Stimulated activated CD8-positive, alpha-beta memory T cell treated with anti-CD3 and anti-CD28 coated beads, Interleukin-15, amount 100 ng/mL, for 4 hours (primary cell): Measurements from ENCODE around the gene TBX15.
"Not testable (repeated sequence)": the region's sequence is repeated elsewhere in the genome, so short reads cannot be mapped to it uniquely, and the experiment has no call there.

Experiments
- DNase-seq, 2 donors: peaks; one replicate each; pipeline ENCODE4 v3.0.0-alpha.2; 2020; ENCODE audit warnings: low read depth in 2 of 2

Gene TBX15

DNA sequence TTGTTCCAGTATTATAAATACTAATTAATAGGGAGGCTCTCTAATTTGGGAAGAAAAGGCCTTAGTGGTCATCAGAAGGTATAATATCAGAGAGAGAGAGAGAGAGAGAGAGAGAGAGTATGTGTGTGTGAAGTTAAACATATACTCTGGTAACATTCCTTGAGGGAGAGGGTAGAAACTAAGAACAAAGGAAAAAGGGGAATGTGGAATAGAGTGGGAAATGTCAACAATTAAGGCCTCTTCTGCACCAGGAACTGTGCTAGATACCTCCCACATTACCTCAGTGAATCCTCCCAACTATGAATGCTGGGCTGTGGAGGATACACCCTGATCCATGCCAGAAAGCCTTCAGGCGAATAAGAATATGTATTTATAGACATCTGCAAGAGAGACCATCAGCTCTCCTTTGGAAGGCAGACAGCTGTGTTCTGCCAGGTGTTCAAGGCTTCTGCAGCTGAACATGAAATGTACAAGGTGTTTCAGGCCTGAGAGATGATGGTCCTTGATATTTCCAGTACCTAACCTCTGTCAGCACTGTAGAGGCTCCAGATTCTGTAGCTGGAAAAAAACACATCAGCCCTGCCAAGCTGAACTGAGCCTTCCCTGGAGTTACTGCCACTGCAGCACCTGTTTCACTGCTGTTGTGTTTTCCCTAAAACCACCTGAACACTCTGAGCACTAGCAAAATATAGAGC is 29.1 kb downstream of the TBX15 start:
- DNase-seq = no peak

DNA sequence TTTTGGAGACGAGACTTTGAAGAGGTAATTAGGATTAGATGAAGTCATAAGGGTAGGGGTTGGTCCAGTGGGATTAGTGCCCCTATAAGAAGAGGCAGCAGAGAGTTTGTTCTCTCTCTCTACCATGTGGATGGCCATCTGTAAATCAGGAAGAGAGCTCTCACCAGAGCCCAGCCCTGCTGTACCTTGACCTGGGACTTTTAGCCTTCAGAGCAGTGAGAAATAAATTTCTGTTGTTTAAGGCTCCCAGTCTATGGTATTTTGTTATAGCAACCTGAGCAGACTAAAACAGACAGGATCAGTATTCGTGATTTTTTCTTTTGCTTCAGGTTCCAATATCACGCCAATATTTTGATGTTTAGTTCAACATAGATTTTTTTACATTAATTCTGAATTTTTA is 30.0 kb downstream of the TBX15 start:
- no peak for DNase-seq

DNA sequence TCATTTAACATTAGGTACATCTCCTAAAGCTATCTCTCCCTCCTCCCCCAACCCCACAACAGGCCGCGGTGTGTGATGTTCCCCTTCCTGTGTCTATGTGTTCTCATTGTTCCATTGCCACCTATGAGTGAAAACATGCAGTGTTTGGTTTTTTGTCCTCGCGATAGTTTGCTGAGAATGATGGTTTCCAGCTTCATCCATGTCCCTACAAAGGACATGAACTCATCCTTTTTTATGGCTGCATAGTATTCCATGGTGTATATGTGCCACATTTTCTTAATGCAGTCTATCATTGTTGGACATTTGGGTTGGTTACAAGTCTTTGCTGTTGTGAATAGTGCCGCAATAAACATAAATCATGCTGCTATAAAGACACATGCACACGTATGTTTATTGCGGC is 30.6 kb downstream of the TBX15 start:
- DNase-seq = not testable (repeated sequence)

DNA sequence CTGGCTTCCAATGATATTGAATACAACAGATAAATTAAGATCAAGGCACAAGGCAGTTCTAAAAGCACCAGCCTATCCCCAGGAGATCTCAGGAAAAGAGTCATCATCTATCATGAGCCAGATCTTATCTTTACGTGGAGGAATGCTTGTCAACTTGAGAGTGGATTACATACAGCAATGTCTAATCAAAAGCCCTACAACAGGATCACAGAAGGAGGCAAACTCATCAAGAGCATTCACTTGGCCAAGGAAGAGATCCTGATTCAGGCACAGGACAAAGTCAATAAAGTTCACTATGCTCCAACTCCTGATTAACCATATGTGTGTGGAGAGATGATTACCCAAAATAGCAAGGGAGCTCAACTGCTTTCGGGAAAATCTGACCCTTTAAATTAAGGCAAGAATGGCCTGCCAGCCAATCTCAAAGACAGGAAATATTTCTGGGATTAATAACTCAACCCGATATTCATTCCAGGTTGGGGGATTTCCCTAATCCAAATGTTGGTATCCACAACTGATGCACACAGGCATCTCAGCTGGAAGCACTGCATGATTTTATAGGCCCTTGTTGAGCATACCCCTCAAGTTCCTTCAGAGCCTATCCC is 33.7 kb downstream of the TBX15 start:
- no peak for DNase-seq

DNA sequence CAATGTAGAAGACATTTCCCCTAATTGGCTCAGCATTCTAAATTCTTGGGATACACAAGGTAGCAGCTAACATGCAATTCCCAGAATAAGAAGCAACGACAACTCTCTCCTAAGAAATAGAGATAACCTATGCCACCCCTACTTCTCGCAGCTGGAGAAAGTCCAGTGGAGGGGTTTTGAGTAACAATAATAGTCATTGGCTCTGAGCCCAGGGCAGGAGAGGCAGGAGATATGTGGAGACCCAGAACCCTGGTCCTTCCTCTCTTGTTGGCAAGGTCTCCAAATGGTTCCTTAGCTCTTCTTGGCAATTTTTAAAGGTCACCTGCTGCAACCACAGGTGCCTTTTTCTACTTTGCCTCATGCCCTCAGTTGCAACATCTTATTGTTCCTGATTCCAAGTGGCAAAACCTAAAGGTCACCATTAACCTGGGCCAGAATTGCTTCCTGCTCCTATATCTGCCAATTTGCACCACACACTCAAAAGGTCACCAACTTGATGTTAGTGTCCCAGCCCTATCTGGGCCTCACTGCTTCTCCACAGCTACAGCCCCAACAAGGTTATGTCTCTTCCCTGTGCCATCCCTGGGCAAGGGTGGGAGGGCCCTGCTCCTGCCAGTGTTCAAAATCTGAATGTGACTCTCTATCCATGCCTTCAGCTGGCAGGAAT is 36.7 kb downstream of the TBX15 start:
- no peak for DNase-seq

DNA sequence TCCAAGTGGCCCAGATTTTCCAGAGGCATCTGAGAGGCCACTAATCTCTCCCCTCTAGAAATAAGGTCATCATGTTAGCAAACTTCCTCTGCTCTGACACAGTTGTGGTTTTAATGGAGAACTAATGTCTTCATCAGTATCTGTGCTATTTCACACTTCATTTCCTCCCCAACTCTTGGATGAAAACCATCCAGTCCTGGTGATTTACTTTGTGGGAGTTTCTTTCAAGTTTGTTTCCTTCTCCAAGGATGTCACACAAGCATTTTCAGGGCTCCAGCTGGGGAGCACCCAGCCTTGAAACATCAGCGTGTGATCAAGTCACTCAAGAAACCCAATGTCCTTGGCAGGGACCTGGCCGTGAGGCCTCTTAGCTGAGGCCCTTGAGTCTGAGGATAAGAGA is 38.8 kb downstream of the TBX15 start:
- no peak for DNase-seq

DNA sequence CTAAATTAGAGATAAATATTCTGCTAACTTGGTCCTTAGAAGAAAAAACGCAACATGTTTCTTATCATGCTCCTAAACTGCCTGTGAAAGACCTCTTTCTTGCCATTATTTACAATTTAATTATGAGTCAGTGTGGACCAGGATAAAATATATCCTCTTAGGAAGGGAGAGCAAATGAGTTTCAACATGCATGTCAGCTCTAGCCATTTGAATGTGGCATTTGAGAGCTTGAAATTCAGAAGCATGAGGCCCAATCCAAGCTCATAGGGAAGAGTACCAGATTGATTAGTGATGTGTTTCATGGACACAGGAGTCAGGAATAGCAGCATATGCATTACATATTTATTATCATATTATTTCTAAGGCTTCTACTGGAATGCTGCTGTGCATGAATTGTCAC is 39.3 kb downstream of the TBX15 start:
- no peak for DNase-seq

DNA sequence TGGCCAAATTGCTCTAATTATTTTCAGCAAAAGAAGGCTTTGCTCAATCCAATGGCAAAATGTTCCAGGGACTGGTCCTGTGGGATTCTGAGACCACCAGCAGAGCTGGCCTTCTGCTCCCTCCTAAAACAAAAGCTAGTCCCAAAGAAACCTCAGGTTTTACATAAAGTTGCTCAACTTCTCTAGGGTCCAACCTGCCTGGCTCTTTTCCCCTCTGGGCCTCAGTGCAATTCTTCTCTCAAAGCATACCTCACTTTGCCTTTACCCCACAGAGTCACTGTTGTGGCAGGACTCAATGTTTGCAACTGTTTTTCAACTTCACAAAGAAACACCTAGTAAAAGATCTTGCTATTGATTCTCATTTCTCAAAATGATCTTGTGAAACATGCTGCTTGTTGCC is 39.8 kb downstream of the TBX15 start:
- no peak for DNase-seq

DNA sequence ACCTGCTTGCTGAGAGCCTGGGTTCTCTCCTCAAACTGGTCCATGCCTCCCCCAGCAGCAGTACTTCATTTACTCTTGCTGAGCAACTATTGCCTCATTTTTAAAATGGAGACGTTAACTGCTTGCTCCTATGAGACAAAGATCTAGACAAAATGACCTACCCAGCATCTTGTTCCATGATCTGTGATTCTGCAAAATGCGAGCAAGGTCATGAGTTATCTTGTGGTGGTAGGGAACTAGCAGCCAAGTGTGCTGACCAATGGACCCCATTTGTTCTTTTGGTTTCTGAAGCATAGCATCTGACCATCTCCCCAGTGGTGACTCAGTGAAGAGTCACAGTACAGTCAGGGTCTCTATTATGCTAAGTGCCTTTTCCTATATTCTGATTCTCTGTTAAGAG is 40.4 kb downstream of the TBX15 start:
- DNase-seq = no peak

DNA sequence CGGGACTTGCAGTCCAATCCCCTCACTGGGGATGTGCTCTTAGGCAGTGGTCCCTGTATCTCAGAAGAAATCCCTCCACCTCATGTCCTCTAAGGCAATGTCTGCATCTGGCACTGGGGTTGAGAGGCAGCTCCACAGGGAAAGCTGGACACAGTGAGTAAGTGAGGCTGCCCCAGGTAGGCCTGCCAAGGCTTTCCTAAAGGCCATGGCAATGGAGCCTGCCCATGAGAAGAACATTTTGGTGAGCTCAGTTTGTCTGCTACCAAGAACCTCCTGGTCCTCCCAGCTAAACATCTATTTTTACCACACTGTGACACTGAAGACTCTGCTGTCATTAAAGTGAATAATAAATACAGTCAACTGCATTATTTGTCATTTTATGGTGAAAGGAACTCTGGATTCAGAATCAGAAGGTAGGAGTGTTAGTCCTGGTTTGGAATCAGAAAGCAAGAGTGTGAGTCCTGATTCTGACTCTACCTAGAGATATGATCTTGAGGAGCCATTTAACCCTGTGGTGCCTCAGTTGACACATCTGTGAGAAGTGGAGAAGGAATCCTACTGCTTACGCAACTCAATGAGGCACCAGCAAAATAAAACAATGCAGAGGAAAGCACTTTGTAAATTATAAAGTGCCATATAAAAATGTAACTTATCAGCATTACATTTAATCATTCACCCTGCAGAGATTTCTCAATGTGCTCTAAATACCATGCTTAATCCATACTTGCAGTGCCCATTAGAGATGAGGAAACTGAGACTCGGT is 41.0 kb downstream of the TBX15 start:
- DNase-seq = no peak

DNA sequence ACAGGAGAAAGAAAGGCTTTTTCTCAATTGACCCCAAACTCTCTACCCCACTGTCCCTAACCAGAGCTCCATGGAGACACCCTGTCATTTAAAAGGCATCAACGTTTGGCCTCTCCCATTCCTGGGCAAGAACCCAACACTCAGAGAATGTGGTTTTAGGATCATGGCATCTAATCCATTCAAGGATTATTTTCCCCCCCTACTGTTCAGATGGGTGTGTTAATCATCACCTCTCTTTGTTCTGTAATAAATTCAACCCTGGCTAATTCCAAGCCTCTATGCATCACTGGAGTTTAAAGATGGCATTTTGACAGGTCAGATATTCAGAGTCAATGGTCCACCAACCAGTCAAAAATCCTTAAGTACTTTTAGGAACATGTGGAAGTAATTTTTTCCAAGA is 42.7 kb downstream of the TBX15 start:
- no peak for DNase-seq

DNA sequence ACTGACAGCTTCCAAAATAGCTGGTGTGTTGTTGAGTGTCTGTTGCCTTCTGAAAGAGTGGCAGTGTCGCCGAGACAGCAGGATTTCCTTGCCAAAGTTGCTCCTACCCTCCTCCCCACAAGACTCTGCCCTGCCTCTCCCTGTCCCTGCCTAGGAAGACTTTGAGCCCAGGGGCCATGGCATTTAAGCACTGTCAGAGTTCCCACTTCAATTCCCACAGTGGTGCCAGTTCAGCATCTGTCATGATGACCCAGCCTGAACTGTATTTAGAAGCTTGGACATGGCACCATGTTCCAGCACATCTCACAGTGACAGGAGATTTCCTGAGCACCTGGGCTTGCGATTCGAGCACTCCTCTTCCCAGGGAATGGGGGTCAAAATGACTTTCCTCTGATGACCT is 43.6 kb downstream of the TBX15 start:
- DNase-seq = no peak

DNA sequence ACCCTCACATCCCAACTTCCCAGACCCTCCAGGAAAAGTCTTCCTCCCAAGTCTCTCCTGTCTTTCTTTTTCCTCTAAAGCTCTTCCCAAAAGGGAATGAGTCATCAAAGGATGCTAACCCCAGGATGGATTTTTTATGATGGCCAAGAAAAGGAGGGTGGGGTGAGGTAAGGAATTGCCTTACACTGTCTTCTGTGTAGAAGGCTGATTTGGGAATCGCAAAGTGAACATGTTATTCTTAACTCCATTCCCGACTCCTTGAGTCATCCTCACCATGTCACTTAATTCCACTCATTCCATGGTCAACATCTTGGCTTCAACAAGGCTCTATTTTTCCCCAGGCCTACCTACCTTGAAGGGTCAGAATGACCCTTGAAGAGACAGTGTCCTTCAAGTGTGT is 44.0 kb downstream of the TBX15 start:
- no peak for DNase-seq

DNA sequence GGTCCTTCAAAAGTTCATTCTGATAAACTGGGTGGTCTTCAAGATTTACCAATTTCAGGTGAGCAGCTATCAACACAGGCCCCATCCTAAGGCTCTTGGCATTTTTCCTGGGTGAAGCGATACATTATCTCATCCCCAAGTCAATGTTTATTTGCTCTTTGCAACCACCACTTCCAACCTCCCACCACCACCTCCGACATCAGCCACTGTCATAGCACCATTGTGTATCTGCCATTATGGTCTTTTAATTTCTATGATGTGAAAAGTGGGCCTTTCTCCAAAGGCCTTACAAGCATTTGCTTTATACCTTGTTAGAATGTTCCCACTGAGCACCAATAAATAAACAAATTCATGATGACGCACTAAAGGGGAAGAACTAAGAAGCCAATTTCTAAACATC is 47.2 kb downstream of the TBX15 start:
- DNase-seq = no peak

DNA sequence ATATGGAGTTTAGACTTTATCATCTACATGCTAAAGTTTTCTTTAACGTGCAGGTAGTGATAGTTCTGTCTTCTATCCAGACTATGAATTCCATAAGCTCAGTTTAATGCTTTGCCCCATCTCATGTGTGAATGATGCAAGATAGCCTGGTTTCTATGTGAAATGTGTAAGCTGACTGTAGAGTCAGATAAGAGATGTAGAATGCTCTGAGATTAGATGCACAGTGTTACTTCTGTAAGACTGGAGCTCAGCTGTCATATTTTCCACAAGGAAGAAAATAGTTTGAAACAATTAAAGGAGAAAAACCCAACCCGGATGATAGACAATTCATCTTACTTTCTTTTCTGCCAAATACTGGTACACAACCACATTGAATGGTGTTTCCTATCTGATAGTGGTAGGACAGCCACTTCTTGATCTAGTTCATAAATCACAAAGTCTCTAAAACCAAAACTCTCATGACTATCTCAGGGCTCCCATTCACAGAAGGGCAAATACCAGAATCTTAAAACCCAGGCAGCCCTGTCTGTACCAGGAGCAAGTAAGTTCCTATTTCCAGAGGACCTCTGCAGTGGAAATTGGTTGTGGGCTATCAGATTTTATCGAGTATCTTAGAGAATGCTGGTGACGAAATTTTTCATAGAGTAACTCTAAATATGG is 50.6 kb downstream of the TBX15 start:
- DNase-seq = no peak

DNA sequence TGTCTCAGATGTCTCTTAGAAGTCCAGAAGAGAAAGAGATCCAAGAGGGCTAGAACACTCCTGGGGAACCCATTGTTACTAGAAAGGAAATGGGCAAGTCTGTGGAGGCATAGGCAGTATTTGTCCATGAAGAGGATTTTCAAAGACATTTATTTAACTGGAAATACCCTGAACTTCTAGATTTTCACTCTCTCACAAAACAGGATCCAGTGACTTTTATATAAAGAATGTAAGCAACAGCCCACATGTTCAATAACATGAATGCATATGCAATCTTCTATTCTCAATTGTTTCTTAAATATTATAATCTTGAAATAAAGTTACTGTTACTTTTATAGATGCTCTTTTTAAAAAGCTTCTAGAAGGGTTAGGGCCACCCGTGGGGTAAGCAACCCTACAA is 53.4 kb downstream of the TBX15 start:
- DNase-seq = no peak

DNA sequence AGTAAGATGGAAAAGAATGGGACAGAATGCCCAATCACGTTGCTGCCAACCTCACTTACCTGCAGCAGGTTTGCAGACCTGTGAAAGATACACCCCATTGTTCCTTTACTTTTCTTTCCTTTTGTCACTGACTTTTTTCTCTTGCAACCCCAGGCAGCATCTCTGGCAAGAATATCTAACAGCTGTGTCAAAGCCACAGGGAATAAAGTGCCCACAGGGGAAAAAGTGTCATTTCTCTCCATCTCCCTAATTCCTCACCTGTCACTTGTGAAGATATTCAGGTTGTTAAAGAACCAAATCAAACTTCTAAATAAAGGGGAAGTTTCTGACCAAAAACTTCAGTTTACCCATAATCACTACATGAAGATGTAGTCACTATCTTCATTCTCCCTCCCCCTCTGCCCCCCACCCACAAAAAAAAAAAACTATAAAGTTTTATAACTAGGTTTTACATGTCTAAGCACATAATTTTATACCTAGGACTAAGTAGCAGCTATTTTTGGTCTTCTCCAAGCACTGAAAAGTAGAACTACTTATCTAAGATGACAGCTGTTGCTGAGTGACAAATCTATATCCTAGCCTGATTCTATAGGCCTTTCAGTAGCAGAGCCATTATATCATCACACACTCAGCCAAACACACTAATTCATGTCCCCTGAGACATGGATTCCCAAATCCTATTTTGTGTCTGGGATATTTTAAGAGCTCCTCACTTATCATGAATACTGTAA is 54.9 kb downstream of the TBX15 start:
- DNase-seq = no peak

DNA sequence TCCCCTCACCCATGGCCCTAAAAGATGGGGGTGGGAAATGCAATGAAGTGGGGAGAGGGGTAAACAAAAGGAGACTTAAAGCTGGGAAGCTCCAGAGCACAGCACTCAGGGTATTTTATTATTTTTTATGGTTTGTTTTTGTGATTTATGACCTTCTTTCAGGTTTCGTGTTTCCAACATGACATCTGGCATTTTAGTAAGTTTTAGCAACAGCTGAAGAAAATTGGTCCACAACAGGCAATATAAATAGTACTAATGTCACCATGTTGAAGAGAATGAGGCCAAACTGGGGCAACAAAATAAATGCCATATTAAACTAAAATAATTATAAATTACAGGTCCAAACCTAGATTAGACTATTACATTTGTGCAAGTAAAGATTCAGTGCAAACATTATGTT is 56.3 kb downstream of the TBX15 start:
- no peak for DNase-seq

DNA sequence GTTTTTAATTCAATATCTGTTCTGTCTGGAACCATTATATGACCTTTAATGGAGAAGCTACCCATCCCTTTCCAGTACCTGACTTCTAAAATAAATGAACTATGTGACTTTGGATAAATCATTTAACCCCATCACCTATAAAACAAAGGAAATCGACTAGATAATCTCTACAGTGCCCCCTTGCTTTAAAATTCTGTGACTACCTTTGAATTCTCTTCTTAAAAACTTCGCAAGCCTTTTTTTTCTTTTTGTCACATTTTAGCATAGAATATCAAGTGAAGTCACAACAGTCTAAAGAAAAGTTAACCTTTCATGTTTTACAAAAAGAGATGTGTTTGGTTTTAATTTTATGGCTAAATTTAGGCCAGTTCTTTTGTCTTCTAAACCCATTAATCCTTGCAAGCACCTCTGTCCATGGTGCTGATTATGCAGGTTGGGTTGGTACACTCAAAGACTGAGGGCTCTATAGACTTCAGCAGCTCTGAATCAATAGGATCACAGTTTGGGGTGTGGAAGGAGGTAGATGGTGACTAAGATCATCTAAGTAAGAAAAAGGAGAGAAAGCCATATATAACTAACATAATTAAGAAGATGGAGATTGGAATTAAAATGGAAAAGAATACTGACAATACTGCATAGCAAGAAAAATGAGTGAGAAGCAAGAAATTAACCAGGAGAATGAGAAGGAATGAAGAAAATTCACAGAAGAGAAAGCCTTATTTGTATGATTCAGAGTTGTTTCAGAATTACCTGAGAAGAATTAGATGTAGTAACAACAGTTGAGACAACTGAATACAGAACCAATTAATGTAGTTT is 59.2 kb downstream of the TBX15 start:
- DNase-seq = no peak

DNA sequence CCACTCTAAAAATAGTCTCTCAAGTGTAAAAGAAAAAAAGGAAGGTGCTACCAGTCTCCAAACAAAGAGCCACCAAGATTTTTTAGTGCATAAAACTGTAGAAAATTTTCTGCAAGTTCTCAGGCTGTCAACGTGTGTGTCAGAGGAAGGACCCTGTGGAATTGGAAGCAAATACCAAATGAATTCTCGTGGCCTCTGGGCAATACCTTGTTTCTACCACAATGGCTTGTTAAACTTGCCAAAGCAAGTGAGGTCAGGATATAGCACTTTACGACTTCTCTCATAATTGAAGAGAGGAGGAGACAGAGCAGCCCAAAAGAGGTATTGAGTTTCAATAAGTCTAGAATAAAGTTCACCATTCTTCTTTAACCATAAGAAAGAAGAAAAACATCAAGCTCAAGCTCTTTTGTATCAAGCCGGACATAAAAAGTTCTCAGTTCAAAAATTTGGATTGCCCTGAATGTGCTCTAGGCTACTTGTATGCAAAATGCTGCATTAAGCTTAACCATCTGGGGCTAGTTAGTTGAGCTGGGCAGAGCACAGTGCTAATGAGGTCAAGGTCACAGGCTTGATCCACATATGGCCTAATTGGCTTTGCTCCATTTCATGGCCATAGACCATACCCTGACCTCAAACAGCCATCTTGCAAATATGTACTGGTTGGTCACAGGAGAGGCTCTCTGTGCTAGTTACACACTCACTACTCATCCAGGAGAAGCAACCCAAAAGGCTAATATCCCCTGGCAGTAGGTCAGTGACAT is 60.5 kb downstream of the TBX15 start:
- DNase-seq = no peak
